ENCODE measurements around the gene TRIM73.
"Not testable (repeated sequence)": the region's sequence is repeated elsewhere in the genome, so short reads cannot be mapped to it uniquely, and the experiment has no call there.

Gene TRIM73

DNA sequence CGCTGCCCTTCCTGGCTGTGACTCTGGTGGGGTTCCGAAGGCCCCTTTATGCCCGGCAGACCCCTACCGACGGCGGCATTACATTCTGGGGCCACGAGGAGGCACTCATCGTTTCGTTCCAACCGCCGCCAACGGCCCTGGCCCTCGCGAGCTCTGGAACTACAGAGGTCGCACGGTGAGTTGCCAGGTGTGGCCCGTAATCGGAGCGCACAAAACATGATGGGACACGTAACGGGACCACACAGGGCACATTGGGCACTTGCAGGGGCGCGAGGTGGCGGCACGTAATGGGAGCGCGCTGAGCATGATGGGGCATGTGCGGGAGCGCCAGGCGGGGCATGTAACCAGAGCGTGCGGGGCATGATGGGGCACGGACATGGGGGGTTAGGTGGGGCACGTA is at the start of gene TRIM73:
Gene TRIM73, plus strand, starts transcription at position 301 of the 400 bp plus-strand sequence. CDS start 3,305 bp downstream, outside the sequence.
- not testable (repeated sequence) for DNase-seq (ENCODE audit: low read depth in 2 of 2)

- peak; percentile 1 to 6 for DNase-seq (ENCODE audit: low read depth in 2 of 2)
Measured at GRCh38 chr7:75358671-75359541, 36.5 kb upstream of the TRIM73 start.

- DNase-seq (ENCODE audit: low read depth in 2 of 2): not testable (repeated sequence)
Measured at GRCh38 chr7:75359542-75359848, 35.9 kb upstream of the TRIM73 start.

DNA sequence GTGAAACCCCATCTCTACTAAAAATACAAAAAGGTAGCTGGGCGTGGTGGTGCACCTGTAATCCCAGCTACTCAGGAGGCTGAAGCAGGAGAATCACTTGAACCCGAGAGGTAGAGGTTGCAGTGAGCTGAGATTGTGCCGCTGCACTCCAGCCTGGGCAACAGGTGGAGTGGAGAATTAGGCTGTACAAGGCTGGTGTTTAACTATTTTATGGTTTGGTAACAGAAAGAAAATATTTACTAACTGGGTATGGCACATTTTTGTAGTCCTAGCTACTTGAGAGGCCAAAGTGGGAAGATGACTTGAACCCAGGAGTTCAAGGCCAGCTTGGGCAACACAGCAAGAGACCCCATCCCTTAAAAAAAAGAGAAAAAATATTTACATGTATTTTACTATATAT is 31.4 kb upstream of the TRIM73 start:
- not testable (repeated sequence) for DNase-seq (ENCODE audit: low read depth in 2 of 2)

- not testable (repeated sequence) for DNase-seq (ENCODE audit: low read depth in 2 of 2)
Measured at GRCh38 chr7:75366643-75367042, 28.8 kb upstream of the TRIM73 start.

- DNase-seq (ENCODE audit: low read depth in 2 of 2): not testable (repeated sequence)
Measured at GRCh38 chr7:75367313-75367712, 28.1 kb upstream of the TRIM73 start.

DNA sequence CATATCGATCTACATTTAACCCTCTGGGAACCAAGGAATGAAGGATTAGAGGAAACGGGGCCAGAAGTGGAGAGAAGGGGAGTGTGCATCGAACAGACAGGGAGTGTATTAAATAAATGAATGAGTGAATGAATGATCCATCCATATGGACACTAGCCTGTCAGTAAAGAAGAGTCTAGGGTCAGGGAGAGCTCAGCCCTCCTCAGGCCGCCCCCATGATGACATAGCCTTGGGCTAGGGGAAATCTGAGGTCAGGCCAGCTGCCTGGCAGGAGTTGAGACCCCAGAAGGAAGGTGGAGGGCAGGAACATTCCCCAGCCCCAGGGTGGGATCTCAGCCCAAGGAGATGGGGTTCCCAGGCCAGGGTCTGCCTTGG is 21.3 kb upstream of the TRIM73 start:
- DNase-seq (ENCODE audit: low read depth in 2 of 2): not testable (repeated sequence)

GRCh38 chr7:75374519-75375317 is 20.7 kb upstream of the TRIM73 start:
- DNase-seq (ENCODE audit: low read depth in 2 of 2): not testable (repeated sequence)

DNA sequence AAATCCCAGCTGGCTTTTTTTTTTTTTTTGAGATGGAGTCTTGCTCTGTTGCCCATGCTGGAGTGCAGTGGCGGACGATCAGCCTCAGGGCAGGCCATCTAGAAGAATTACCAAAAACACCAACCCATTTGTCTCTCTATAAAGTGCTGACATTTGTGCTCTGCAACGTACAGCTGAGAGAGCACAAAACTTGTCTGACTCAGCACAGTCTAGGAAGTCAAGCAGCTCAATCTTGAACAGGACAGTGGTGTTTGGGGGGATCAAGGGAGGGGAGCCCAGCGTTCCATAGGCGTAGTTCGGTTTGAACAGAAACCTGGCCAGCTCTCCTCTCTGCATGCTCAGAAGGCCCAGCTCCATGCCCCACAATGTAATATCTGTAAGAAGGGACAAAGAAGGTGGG is 2.2 kb upstream of the TRIM73 start:
- not testable (repeated sequence) for DNase-seq (ENCODE audit: low read depth in 2 of 2)

GRCh38 chr7:75397865-75398264 is 2.4 kb downstream of the TRIM73 start:
- DNase-seq (ENCODE audit: low read depth in 2 of 2): not testable (repeated sequence)

DNA sequence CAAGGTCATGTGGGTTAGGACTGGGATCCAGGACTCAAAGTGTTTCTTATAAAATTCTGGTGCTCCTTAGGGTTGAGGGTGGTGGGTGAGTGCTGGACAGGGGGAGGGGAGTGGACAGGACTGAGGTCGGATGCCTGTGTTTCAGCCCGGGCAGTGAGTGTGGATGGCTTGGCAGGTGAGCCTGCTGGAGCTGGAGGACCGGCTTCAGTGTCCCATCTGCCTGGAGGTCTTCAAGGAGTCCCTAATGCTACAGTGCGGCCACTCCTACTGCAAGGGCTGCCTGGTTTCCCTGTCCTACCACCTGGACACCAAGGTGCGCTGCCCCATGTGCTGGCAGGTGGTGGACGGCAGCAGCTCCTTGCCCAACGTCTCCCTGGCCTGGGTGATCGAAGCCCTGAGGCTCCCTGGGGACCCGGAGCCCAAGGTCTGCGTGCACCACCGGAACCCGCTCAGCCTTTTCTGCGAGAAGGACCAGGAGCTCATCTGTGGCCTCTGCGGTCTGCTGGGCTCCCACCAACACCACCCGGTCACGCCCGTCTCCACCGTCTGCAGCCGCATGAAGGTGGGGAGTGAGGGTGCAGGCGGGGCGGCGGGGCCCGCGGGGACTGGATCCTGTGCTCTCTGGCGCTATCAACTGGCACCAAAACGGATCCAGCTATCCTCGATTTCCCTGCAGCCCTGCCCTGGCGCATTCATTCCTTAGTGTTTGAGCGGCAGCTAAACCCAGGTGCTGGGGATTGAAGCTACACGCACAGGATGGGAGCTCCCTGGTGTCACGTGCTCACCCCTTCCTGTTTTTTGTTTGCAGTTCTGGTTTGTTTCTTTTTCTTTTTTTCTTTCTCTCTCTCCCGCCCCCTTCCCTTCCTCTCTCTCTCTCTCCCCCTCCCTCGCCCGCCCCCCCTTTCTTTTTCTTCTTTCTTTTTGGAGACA is 3.6 kb downstream of the TRIM73 start:
- DNase-seq (ENCODE audit: low read depth in 2 of 2): not testable (repeated sequence)

DNA sequence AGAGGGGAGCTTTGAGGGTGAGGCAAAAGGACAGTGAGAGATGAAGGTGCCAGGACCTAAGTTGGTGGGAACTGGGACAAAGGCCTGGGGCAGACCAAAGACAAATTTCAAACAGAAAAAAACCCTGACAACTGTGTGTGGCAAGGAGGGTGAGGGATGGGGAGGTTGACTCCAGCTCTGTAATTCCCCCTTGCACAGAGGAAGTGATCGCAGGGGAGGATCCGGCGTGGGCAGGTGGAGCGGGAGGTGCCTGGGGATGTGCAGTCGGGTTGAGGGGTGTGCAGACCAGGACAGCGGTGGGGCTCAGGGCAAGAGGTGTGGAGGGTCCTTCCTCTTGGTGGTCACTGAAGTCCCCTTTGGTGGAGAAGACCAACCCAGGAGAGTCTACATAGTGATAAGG is 5.1 kb downstream of the TRIM73 start:
- not testable (repeated sequence) for DNase-seq (ENCODE audit: low read depth in 2 of 2)

- DNase-seq (ENCODE audit: low read depth in 2 of 2): not testable (repeated sequence)
Measured at GRCh38 chr7:75403455-75404443, 8.3 kb downstream of the TRIM73 start.

- not testable (repeated sequence) for DNase-seq (ENCODE audit: low read depth in 2 of 2)
Measured at GRCh38 chr7:75404663-75405062, 9.2 kb downstream of the TRIM73 start.

DNA sequence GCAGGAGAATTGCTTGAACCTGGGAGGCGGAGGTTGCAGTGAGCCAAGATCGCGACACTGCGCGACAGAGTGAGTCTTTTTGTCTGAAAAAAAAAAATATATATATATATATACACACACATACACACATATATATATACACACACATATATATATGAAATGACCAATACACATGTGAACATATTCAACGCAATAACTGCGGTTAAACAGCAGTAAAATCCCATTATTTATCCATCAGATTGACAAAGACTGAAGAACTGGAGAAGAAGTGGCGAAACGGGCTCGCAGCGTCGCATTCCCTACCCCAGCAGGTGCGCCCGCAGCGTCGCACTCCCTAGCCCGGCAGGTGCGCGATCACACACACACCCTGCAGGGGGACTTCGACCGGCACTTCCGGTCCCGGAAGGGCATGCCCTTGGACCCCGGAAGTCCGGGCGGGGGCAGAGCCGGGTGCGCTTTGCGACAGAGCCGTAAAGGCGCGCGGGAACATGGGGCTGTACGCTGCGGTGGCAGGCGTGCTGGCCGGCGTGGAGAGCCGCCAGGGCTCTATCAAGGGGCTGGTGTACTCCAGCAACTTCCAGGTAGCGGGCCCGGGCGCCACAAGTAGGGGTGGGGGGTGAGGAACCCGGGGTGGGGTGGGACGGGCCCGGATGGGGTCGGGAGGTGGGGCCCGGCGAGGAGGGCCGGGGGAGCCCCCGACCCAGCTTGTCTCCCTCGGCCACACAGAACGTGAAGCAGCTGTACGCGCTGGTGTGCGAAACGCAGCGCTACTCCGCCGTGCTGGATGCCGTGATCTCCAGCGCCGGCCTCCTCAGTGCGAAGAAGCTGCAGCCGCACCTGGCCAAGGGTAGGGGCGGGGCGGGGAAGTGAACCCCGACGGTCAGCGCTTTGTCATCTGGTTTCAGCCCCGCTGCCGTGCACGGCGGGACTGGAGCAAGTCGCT is 14.7 kb downstream of the TRIM73 start:
- DNase-seq (ENCODE audit: low read depth in 2 of 2): not testable (repeated sequence)

DNA sequence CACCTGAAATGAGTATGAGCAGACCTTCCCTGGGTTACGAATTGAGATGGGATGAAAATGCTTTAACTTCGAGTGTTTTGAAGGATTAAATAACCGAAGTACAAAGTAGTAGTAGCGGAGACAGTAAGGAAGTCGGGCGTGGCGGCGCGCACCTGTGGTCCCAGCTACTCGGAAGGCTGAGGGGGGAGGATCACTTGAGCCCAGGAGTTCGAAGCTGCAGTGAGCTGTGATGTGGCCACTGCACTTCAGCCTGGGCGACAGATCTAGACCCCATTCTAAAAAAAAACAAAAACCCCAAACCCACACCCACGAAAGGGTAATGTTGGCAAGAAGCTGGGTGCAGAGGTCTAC is 15.4 kb downstream of the TRIM73 start:
- DNase-seq (ENCODE audit: low read depth in 2 of 2): not testable (repeated sequence)

GRCh38 chr7:75414204-75414603 is 18.8 kb downstream of the TRIM73 start:
- DNase-seq (ENCODE audit: low read depth in 2 of 2): not testable (repeated sequence)

DNA sequence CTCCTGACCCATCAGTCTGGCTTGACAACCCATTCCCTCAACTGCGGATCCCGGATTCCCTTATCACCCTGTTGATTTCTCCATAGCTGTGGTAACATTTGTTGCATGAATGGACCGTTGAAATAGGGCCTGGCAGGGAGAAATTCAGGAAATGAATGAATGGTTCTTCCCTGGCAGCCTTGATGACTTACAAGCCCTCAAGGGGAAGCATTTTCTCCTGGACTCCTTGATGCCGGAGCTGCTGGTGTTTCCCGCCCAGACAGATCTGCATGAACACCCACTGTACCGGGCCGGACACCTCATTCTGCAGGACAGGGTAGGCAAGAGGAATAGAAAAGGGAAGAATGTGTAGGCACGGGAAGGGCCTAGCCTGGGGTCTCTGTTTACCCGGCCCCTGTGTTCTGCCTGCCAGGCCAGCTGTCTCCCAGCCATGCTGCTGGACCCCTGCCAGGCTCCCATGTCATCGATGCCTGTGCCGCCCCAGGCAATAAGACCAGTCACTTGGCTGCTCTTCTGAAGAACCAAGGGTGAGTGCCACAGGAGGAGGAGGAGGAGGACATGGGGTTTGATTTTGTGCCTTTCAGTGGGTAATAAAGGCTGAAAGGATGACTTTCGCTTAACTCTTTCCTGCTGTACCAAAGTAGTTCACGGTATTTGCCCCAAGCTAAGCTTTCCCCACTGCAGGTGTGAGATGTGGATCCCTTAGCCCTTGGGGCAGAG is 19.4 kb downstream of the TRIM73 start:
- DNase-seq (ENCODE audit: low read depth in 2 of 2): not testable (repeated sequence)

DNA sequence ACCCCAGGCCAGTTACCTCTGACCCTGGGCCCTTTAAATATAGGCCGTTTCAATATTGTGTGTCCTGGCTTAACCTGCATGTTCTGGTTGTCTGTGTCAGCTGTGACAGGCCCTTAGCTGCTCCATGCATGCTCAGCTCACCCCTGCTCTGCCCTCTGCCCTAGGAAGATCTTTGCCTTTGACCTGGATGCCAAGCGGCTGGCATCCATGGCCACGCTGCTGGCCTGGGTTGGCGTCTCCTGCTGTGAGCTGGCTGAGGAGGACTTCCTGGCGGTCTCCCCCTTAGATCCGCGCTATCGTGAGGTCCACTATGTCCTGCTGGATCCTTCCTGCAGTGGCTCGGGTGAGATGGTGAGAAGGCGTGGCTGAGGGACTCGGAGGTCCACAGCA is 20.0 kb downstream of the TRIM73 start:
- not testable (repeated sequence) for DNase-seq (ENCODE audit: low read depth in 2 of 2)

Measured in stimulated activated CD8-positive, alpha-beta memory T cell treated with anti-CD3 and anti-CD28 coated beads, Interleukin-15, amount 100 ng/mL, for 4 hours (primary cell).